Heart left ventricle (tissue), 16 donors: ENCODE measurements around the gene EEF1AKMT3. TPM values are rescaled to one million over a fixed set of nuclear protein-coding genes. Genes with fewer than 3 reads are reported as not detected.

Experiments used
- ATAC-seq, 4 donors: fragments of 200-7000 bp; cut with Tn5 transposase; one replicate each; pipeline ENCODE4 v1.9.1; 2020 to 2022; ENCODE audit warnings: moderate library complexity in 4 of 4, mild to moderate bottlenecking in 3 of 4, moderate number of reproducible peaks in 1 of 4
- DNase-seq, 5 donors: peaks; one replicate each; pipeline ENCODE4 v3.0.0-alpha.2; 2020
- H3K27ac ChIP-seq, 12 donors: fragments of 200-600 bp; sonication (generic) in 4 of 12; one replicate each; pipeline versions ENCODE4 v1.5.0 to v1.8.0; 2016 to 2022; ENCODE audit warnings: mild to moderate bottlenecking in 2 of 12
- H3K27me3 ChIP-seq, 9 donors: fragments of 200-600 bp; sonication (generic) in 2 of 9; one replicate each; pipeline versions ENCODE4 v1.5.1 to v1.8.0; 2016 to 2022; ENCODE audit warnings: mild to moderate bottlenecking in 3 of 9
- H3K36me3 ChIP-seq, 9 donors: fragments of 200-600 bp; sonication (generic) in 2 of 9; one replicate each; pipeline versions ENCODE4 v1.5.0 to v1.8.0; 2018 to 2022; ENCODE audit warnings: mild to moderate bottlenecking in 2 of 9
- H3K4me1 ChIP-seq, 12 donors: fragments of 200-600 bp; sonication (generic) in 4 of 12; one replicate each; pipeline versions ENCODE4 v1.5.0 to v1.8.0; 2016 to 2022; ENCODE audit warnings: mild to moderate bottlenecking in 3 of 12
- H3K4me3 ChIP-seq, 12 donors: fragments of 200-600 bp; sonication (generic) in 4 of 12; one replicate each; pipeline versions ENCODE4 v1.5.0 to v1.8.0; 2017 to 2022; ENCODE audit warnings: mild to moderate bottlenecking in 9 of 12, moderate library complexity in 4 of 12
- H3K9me3 ChIP-seq, 12 donors: fragments of 200-600 bp; sonication (generic) in 4 of 12; one replicate each; pipeline versions ENCODE4 v1.5.0 to v1.8.0; 2016 to 2022; ENCODE audit warnings: mild to moderate bottlenecking in 1 of 12
- CTCF ChIP-seq, 12 donors: fragments of 200-600 bp; sonication (generic) in 4 of 12; IDR thresholded peaks; one replicate each; pipeline versions ENCODE4 v1.5.0 to v1.8.0; 2018 to 2022; ENCODE audit warnings: antibody characterized with exemption in 12 of 12, mild to moderate bottlenecking in 5 of 12
- POLR2A ChIP-seq, 2 donors: fragments of 450-650 bp; IDR thresholded peaks; one replicate each; pipeline ENCODE4 v1.6.1; 2017; ENCODE audit warnings: antibody characterized with exemption in 2 of 2, mild to moderate bottlenecking in 2 of 2, moderate library complexity in 2 of 2
- WGBS, 4 donors: extraction: QIAGEN DNeasy Blood & Tissue Kit in 2 of 4; methylation state at CpG; one replicate each; pipeline versions ENCODE4 v1.1.5 to v1.1.7; 2013 to 2018; 5-methylcytosine and 5-hydroxymethylcytosine counted together
- intact Hi-C, 10 donors: fragments of 100-400 bp; cut with DNase I; formaldehyde crosslinking; loops; one replicate each; pipeline versions ENCODE4 v1.11.1 to v1.14.2; 2022
- polyA plus RNA-seq, 2 donors: library from polyadenylated mRNA; stranded (reverse); fragments of 200-250 nt; gene quantifications; one replicate each; pipeline ENCODE4 v1.2.3, GENCODE V29; 2013
- total RNA-seq, 9 donors: library from RNA; depleted of rRNA in 2 of 9; stranded (reverse); fragments of >200 nt in 2 of 9; fragmentation: NEBNext Ultra II Directional in 3 of 9; extraction: Animal tissue kit (Norgen Biotek cat#: 25700) in 3 of 9; gene quantifications; one replicate each; pipeline versions ENCODE4 v1.1.0 to v1.2.4, GENCODE V29; 2016 to 2023
- donor health status: ischemic (EF 13 %, LVEDD 7.1; RV severe dilation, severe dysfunction).
- donor health status: healthy with polysubstance abuse.
- donor health status: DM: no; HTN: yes; CAD: no.
- donor health status: DM: no; HTN: no; CAD: no.
- donor health status: ischemic (EF 25% LVEDD 6.9; RV normal size, moderate dysfunction).
- donor health status: ischemic (EF 25% LVEDD 5.7; RV mildly dilated, moderate dysfunction).
- donor health status: healthy.
- donor health status: DM: yes; HTN: yes; CAD: no.
- donor health status: ischemic (EF 35%, LVEDD 5.7; RV mildly dilated, moderate dysfunction).
- donor health status: nonischemic (EF 11% LVEDD 7.7; RV severe dilation, severe dysfunction).
- donor health status: DM: yes; HTN: yes; CAD: no.
- donor health status: PGD.
- donor health status: ischemic (EF 29% LVEDD 5.4; RV normal size, mild dysfunction).
- donor health status: nonischemic (EF 23%, LVEDD 6.1; RV moderate dilation, normal function).

The EEF1AKMT3 gene
- total and polyA plus RNA-seq, 11 donors, result 0.84 to 4.5 (median 1.8) TPM

GRCh38 chr12:57724003-57724935, 48.1 kb upstream of the EEF1AKMT3 start:
- DNase-seq, result peak in 2 of 5 donors; percentile 4 to 8
- no peak overlapping the region for H3K27ac ChIP-seq
- H3K4me1 ChIP-seq, result peaks cover 0 to 29% (median 9%) of the 10 kb centered on the region in 12 donors
- no peak overlapping the region for H3K4me3 ChIP-seq
- intact Hi-C loops, result no loop called here
- WGBS, 4 donors, result 78 to 86% (median 78%) methylated on average over 12 of the region's 12 CpGs
- TF ChIP-seq CTCF (IDR thresholded peaks at IDR 0.05) (no peak), POLR2A (IDR thresholded peaks at IDR 0.05) (no peak)
- peaks cover 0 to 20% (median 0%) of the 10 kb centered on the region in 9 donors for H3K27me3 ChIP-seq
- peaks cover 0 to 53% (median 27%) of the 10 kb centered on the region in 9 donors for H3K36me3 ChIP-seq
- H3K9me3 ChIP-seq, result no peaks in the 10 kb centered on the region
- no peak for ATAC-seq

DNA sequence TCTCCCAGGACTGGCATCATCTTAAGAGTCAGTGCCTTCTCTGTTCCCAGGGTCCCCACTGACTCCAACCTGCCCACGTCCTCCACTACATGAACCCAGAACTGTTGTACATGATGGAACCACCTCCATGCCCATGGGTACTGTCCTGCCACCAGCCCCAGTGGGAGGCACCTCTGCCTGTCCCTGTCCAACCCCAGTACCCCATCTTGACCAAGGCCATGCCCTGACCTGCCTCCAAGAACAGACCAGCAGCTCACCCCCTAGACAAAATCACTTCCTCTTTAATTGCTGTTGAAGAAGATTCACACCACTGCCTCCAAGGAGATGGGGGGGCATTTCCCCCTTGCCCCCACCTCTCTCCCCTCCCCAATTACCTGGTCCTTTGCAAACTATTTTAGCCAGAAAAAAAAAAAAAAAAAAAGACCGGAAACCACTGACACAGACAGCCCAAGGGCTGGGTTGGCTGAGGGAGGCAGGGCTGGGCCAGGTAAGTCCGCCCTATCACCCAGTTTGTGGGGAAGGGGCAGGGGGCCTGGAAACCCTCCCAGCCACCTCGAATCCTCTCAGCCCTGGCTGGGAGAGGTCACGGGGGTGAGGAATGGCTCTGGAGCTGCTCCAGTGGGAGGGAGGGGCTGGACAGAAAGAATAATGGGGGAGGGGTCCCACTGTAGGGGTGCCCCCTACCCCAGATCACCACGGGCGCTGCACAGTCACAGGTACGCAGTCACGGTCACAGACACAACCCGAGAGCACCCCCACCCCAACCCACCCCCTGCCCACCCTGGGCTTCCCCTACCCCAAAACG, 47.3 kb upstream of the EEF1AKMT3 start:
- Histone ChIP-seq H3K4me1 (peaks cover 0 to 29% (median 9%) of the 10 kb centered on the region in 12 donors), H3K4me3 (no peak overlapping the region), H3K27me3 (peaks cover 0 to 20% (median 0%) of the 10 kb centered on the region in 9 donors), H3K9me3 (no peaks in the 10 kb centered on the region), H3K36me3 (peaks cover 0 to 51% (median 18%) of the 10 kb centered on the region in 9 donors), H3K27ac (no peak overlapping the region)
- no peak for ATAC-seq
- 54 to 64% (median 59%) methylated on average over 7 to 11 of the region's 11 CpGs for WGBS, 4 donors
- peak in 2 of 5 donors; percentile 7 to 16 for DNase-seq
- intact Hi-C loops, result no loop called here
- TF ChIP-seq POLR2A (IDR thresholded peaks at IDR 0.05) (no peak), CTCF (IDR thresholded peaks at IDR 0.05) (no peak)

GRCh38 chr12:57725851-57726150, 46.6 kb upstream of the EEF1AKMT3 start:
- intact Hi-C loops, result no loop called here
- peaks cover 0 to 49% (median 12%) of the 10 kb centered on the region in 9 donors for H3K36me3 ChIP-seq
- DNase-seq (no peak), ATAC-seq (no peak)
- H3K4me3 ChIP-seq, result peak overlapping the region in 11 of 12 donors; percentile 29 to 71 (median 63)
- H3K9me3 ChIP-seq, result no peaks in the 10 kb centered on the region
- 11 to 26% (median 25%) methylated on average over 8 to 10 of the region's 10 CpGs for WGBS, 4 donors
- TF ChIP-seq CTCF (IDR thresholded peaks at IDR 0.05) (no peak), POLR2A (IDR thresholded peaks at IDR 0.05) (no peak)
- H3K27ac ChIP-seq, result peak overlapping the region in 9 of 12 donors; percentile 60 to 76 (median 70)
- H3K27me3 ChIP-seq, result peaks cover 0 to 20% (median 0%) of the 10 kb centered on the region in 9 donors
- peaks cover 0 to 29% (median 9%) of the 10 kb centered on the region in 12 donors for H3K4me1 ChIP-seq
